Right lobe of liver (tissue), 6 donors: ENCODE measurements around the gene DCAF4L1. TPM values are rescaled to one million over a fixed set of nuclear protein-coding genes. Genes with fewer than 3 reads are reported as not detected.

ENCODE experiments used
- ATAC-seq, 4 donors: fragments of 200-7000 bp; cut with Tn5 transposase; one replicate each; pipeline ENCODE4 v1.9.1; 2020; ENCODE audit warnings: mild to moderate bottlenecking in 4 of 4, moderate library complexity in 4 of 4
- DNase-seq, 3 donors: peaks; one replicate each; pipeline ENCODE4 v3.0.0-alpha.2; 2020
- H3K27ac ChIP-seq, 3 donors: fragments of 200-600 bp; one replicate each; pipeline ENCODE4 v1.8.0; 2022
- H3K27me3 ChIP-seq, 2 donors: fragments of 200-600 bp; one replicate each; pipeline ENCODE4 v1.8.0; 2022
- H3K36me3 ChIP-seq, 4 donors: fragments of 200-600 bp; sonication (generic) in 1 of 4; one replicate each; pipeline versions ENCODE4 v1.5.1 to v1.8.0; 2017 to 2022; ENCODE audit warnings: control low read depth in 1 of 4
- H3K4me1 ChIP-seq, 4 donors: fragments of 200-600 bp; sonication (generic) in 1 of 4; one replicate each; pipeline versions ENCODE4 v1.5.1 to v1.8.0; 2017 to 2022; ENCODE audit warnings: control low read depth in 1 of 4
- H3K4me3 ChIP-seq, 3 donors: fragments of 200-600 bp; one replicate each; pipeline ENCODE4 v1.8.0; 2022
- H3K9me3 ChIP-seq, 4 donors: fragments of 200-600 bp; sonication (generic) in 1 of 4; one replicate each; pipeline versions ENCODE4 v1.5.1 to v1.8.0; 2017 to 2022; ENCODE audit warnings: control low read depth in 1 of 4
- CTCF ChIP-seq, 4 donors: fragments of 200-600 bp in 3 of 4; fragments of 450-650 bp in 1 of 4; IDR thresholded peaks; one replicate each; pipeline versions ENCODE4 v1.5.1 to v1.8.0; 2016 to 2022; ENCODE audit warnings: antibody characterized with exemption in 4 of 4, mild to moderate bottlenecking in 2 of 4
- POLR2A ChIP-seq: fragments of 450-650 bp; IDR thresholded peaks from one replicate; pipeline ENCODE4 v1.6.1; 2017; ENCODE audit warnings: antibody characterized with exemption, mild to moderate bottlenecking
- WGBS: methylation state at CpG from one replicate; pipeline ENCODE4 v1.1.6; 2018; ENCODE audit warnings: low coverage, low lambda C conversion rate; ENCODE audit not compliant: insufficient coverage; ENCODE audit errors: missing lambda C conversion rate; 5-methylcytosine and 5-hydroxymethylcytosine counted together
- intact Hi-C, 2 donors: fragments of 100-400 bp; cut with DNase I; formaldehyde crosslinking; loops; one replicate each; pipeline versions ENCODE4 v1.11.2 to v1.14.1; 2022
- total RNA-seq, 6 experiments: library from RNA; depleted of rRNA in 2 of 6; stranded (reverse); fragments of >200 nt in 2 of 6; fragmentation: NEBNext Ultra II Directional in 3 of 6; extraction: Animal tissue kit (Norgen Biotek cat#: 25700) in 3 of 6; gene quantifications; one replicate each; pipeline versions ENCODE4 v1.1.0 to v1.2.4, GENCODE V29; 2016 to 2023
- donor health status: DM: no; HTN: yes; CAD: no.
- donor health status: DM: no; HTN: no; CAD: no.
- donor health status: DM: no; HTN: no; CAD: no.
- donor health status: DM: no; HTN: yes; CAD: no.
- donor health status: DM: no; HTN: yes; CAD: no.

DCAF4L1 gene
- total RNA-seq, 6 experiments from 2014 or later: 0.04 to 0.31 (median 0.15) TPM

GRCh38 chr4:41977709-41978108, 3.8 kb upstream of the DCAF4L1 start:
- DNase-seq: no peak
- WGBS: 39% methylated on average over 3 of the region's 3 CpGs
- peaks cover 0 to 14% (median 1%) of the 10 kb centered on the region in 4 donors for H3K4me1 ChIP-seq
- H3K9me3 ChIP-seq: no peaks in the 10 kb centered on the region
- intact Hi-C loops: no loop called here
- H3K27ac ChIP-seq: no peak overlapping the region
- ATAC-seq: no peak
- no peaks in the 10 kb centered on the region for H3K27me3 ChIP-seq
- H3K36me3 ChIP-seq: no peaks in the 10 kb centered on the region
- H3K4me3 ChIP-seq: no peak overlapping the region
- TF ChIP-seq CTCF (IDR thresholded peaks at IDR 0.05) (no peak), POLR2A (no peak)

GRCh38 chr4:41982716-41983115, 1.2 kb downstream of the DCAF4L1 start:
- TF ChIP-seq CTCF (IDR thresholded peaks at IDR 0.05): no peak
- TF ChIP-seq POLR2A: no peak
- Histone ChIP-seq H3K27me3 (no peaks in the 10 kb centered on the region), H3K4me3 (no peak overlapping the region), H3K27ac (no peak overlapping the region), H3K9me3 (no peaks in the 10 kb centered on the region), H3K4me1 (peaks cover 0 to under 1% (median 0%) of the 10 kb centered on the region in 4 donors), H3K36me3 (no peaks in the 10 kb centered on the region)
- no peak for DNase-seq
- ATAC-seq: no peak
- WGBS: 89% methylated on average over 7 of the region's 22 CpGs
- intact Hi-C loops: no loop called here

GRCh38 chr4:41985151-41985550, 3.6 kb downstream of the DCAF4L1 start:
- no peak overlapping the region for H3K4me3 ChIP-seq
- no peak for TF ChIP-seq POLR2A
- TF ChIP-seq CTCF (IDR thresholded peaks at IDR 0.05): no peak
- 56% methylated on average over 1 of the region's 1 CpG for WGBS
- H3K9me3 ChIP-seq: no peaks in the 10 kb centered on the region
- no peaks in the 10 kb centered on the region for H3K36me3 ChIP-seq
- H3K27me3 ChIP-seq: no peaks in the 10 kb centered on the region
- ATAC-seq (no peak), DNase-seq (no peak)
- H3K4me1 ChIP-seq: peaks cover 0 to 7% (median 0%) of the 10 kb centered on the region in 4 donors
- no peak overlapping the region for H3K27ac ChIP-seq
- intact Hi-C loops: no loop called here

GRCh38 chr4:41989994-41990364, 8.4 kb downstream of the DCAF4L1 start:
- Histone ChIP-seq H3K36me3 (no peaks in the 10 kb centered on the region), H3K27me3 (no peaks in the 10 kb centered on the region), H3K27ac (peak overlapping the region in 2 of 3 donors; percentile 65 to 75), H3K4me1 (peaks cover 0 to 19% (median 3%) of the 10 kb centered on the region in 4 donors), H3K9me3 (no peaks in the 10 kb centered on the region), H3K4me3 (peak overlapping the region; percentile 84 to 97 (median 96))
- no peak for DNase-seq
- no peak for TF ChIP-seq POLR2A
- no peak for TF ChIP-seq CTCF (IDR thresholded peaks at IDR 0.05)
- ATAC-seq: peak; percentile 10 to 29 (median 23)
- under 1% methylated on average over 12 of the region's 12 CpGs for WGBS
- intact Hi-C loops: no loop called here
